Activated naive CD4-positive, alpha-beta T cell treated with anti-CD3 and anti-CD28 coated beads, Interleukin-2, amount 50 U/mL, for 72 hours (primary cell): ENCODE data around the gene PRKCQ. TPM values are rescaled to one million over a fixed set of nuclear protein-coding genes. Genes with fewer than 3 reads are reported as not detected.

Experiments used
- ATAC-seq, 2 donors: fragments of 150-1000 bp; cut with Tn5 transposase; 2 replicates each; pipeline ENCODE4 v1.10.0; 2021; ENCODE audit warnings: mild to moderate bottlenecking in 2 of 2, moderate library complexity in 2 of 2
- DNase-seq, 2 donors: peaks; one replicate each; pipeline ENCODE4 v3.0.0; 2021 to 2022; ENCODE audit warnings: low spot score in 2 of 2
- H3K27ac Mint-ChIP-seq, 2 donors: one replicate each; pipeline ENCODE4 v1.8.0; 2022; ENCODE audit warnings: mild to moderate bottlenecking in 2 of 2, mixed read lengths in 2 of 2
- H3K36me3 Mint-ChIP-seq, 2 donors: one replicate each; pipeline ENCODE4 v1.8.0; 2022; ENCODE audit warnings: mixed read lengths in 2 of 2
- H3K9me3 Mint-ChIP-seq, 2 donors: one replicate each; pipeline ENCODE4 v1.8.0; 2022; ENCODE audit warnings: mixed read lengths in 2 of 2
- total RNA-seq, 2 donors: library from RNA; stranded (reverse); gene quantifications; one replicate each; pipeline ENCODE4 v1.2.3, GENCODE V29; 2022

The PRKCQ gene
- total RNA-seq, 2 donors from 2014 or later, result 27.5 to 48.4 TPM

GRCh38 chr10:6499974-6500373 is 80.1 kb downstream of the PRKCQ start:
- Mint-ChIP-seq H3K9me3 (peaks cover 0 to 5% of the 10 kb centered on the region in 2 donors), H3K36me3 (peaks cover 30 to 60% of the 10 kb centered on the region in 2 donors), H3K27ac (no peak overlapping the region)
- ATAC-seq (no peak), DNase-seq (no peak)

GRCh38 chr10:6498771-6499170 is 81.3 kb downstream of the PRKCQ start:
- DNase-seq, result peak in 1 of 2 donors; percentile 31
- peak overlapping the region; percentile 37 to 84 for H3K27ac Mint-ChIP-seq
- peaks cover 30 to 53% of the 10 kb centered on the region in 2 donors for H3K36me3 Mint-ChIP-seq
- ATAC-seq, result peak; percentile 74 to 77
- H3K9me3 Mint-ChIP-seq, result no peaks in the 10 kb centered on the region

- ATAC-seq (no peak), DNase-seq (no peak)
- peaks cover 30 to 44% of the 10 kb centered on the region in 2 donors for H3K36me3 Mint-ChIP-seq
- H3K9me3 Mint-ChIP-seq, result no peaks in the 10 kb centered on the region
- no peak overlapping the region for H3K27ac Mint-ChIP-seq
Measured at GRCh38 chr10:6497620-6498019, 82.5 kb downstream of the PRKCQ start.

GRCh38 chr10:6494936-6495592 is 85.0 kb downstream of the PRKCQ start:
- peak; percentile 50 to 53 for ATAC-seq
- no peaks in the 10 kb centered on the region for H3K9me3 Mint-ChIP-seq
- peaks cover 26 to 47% of the 10 kb centered on the region in 2 donors for H3K36me3 Mint-ChIP-seq
- peak; percentile 28 to 63 for DNase-seq
- H3K27ac Mint-ChIP-seq, result no peak overlapping the region

GRCh38 chr10:6494442-6494819 is 85.6 kb downstream of the PRKCQ start:
- Mint-ChIP-seq H3K27ac (no peak overlapping the region), H3K9me3 (no peaks in the 10 kb centered on the region), H3K36me3 (peaks cover 26 to 53% of the 10 kb centered on the region in 2 donors)
- ATAC-seq (peak; percentile 11 to 50), DNase-seq (no peak)

- Mint-ChIP-seq H3K27ac (no peak overlapping the region), H3K36me3 (peaks cover 22 to 54% of the 10 kb centered on the region in 2 donors), H3K9me3 (no peaks in the 10 kb centered on the region)
- DNase-seq (no peak), ATAC-seq (peak; percentile 56 to 65)
Measured at GRCh38 chr10:6493521-6494441, 86.3 kb downstream of the PRKCQ start.

GRCh38 chr10:6492896-6493295 is 87.2 kb downstream of the PRKCQ start:
- no peak overlapping the region for H3K27ac Mint-ChIP-seq
- H3K36me3 Mint-ChIP-seq, result peaks cover 14 to 50% of the 10 kb centered on the region in 2 donors
- DNase-seq, result no peak
- no peak for ATAC-seq
- no peaks in the 10 kb centered on the region for H3K9me3 Mint-ChIP-seq

- DNase-seq, result no peak
- ATAC-seq, result peak; percentile 33 to 36
- Mint-ChIP-seq H3K36me3 (peaks cover 14 to 49% of the 10 kb centered on the region in 2 donors), H3K27ac (peak overlapping the region in 1 of 2 donors; percentile 50), H3K9me3 (no peaks in the 10 kb centered on the region)
Measured at GRCh38 chr10:6491841-6492609, 88.1 kb downstream of the PRKCQ start.

- Mint-ChIP-seq H3K36me3 (peaks cover 14 to 60% of the 10 kb centered on the region in 2 donors), H3K27ac (no peak overlapping the region), H3K9me3 (no peaks in the 10 kb centered on the region)
- no peak for ATAC-seq
- no peak for DNase-seq
Measured at GRCh38 chr10:6490614-6491013, 89.5 kb downstream of the PRKCQ start.

GRCh38 chr10:6487920-6488319 is 92.2 kb downstream of the PRKCQ start:
- Mint-ChIP-seq H3K27ac (no peak overlapping the region), H3K36me3 (peaks cover 31 to 87% of the 10 kb centered on the region in 2 donors), H3K9me3 (no peaks in the 10 kb centered on the region)
- ATAC-seq, result no peak
- DNase-seq, result no peak

GRCh38 chr10:6486309-6486708 is 93.8 kb downstream of the PRKCQ start:
- DNase-seq (no peak), ATAC-seq (no peak)
- Mint-ChIP-seq H3K36me3 (peaks cover 37 to 90% of the 10 kb centered on the region in 2 donors), H3K9me3 (no peaks in the 10 kb centered on the region), H3K27ac (peak overlapping the region; percentile 19 to 82)

GRCh38 chr10:6482737-6483357 is 97.2 kb downstream of the PRKCQ start:
- no peak for DNase-seq
- Mint-ChIP-seq H3K9me3 (no peaks in the 10 kb centered on the region), H3K36me3 (peaks cover 42 to 84% of the 10 kb centered on the region in 2 donors), H3K27ac (peak overlapping the region; percentile 1 to 16)
- ATAC-seq, result no peak

GRCh38 chr10:6478722-6479121 is 101.4 kb downstream of the PRKCQ start:
- DNase-seq (no peak), ATAC-seq (no peak)
- Mint-ChIP-seq H3K9me3 (no peaks in the 10 kb centered on the region), H3K36me3 (peaks cover 44 to 69% of the 10 kb centered on the region in 2 donors), H3K27ac (no peak overlapping the region)

GRCh38 chr10:6476989-6477388 is 103.1 kb downstream of the PRKCQ start:
- ATAC-seq, result no peak
- DNase-seq, result no peak
- peaks cover 27 to 54% of the 10 kb centered on the region in 2 donors for H3K36me3 Mint-ChIP-seq
- no peak overlapping the region for H3K27ac Mint-ChIP-seq
- H3K9me3 Mint-ChIP-seq, result no peaks in the 10 kb centered on the region

GRCh38 chr10:6474871-6475270 is 105.2 kb downstream of the PRKCQ start:
- DNase-seq (no peak), ATAC-seq (no peak)
- peaks cover 0 to 5% of the 10 kb centered on the region in 2 donors for H3K9me3 Mint-ChIP-seq
- H3K36me3 Mint-ChIP-seq, result peaks cover 43 to 64% of the 10 kb centered on the region in 2 donors
- H3K27ac Mint-ChIP-seq, result peak overlapping the region in 1 of 2 donors; percentile 38

- peak in 1 of 2 donors; percentile 24 for DNase-seq
- peaks cover 0 to 7% of the 10 kb centered on the region in 2 donors for H3K9me3 Mint-ChIP-seq
- peaks cover 41 to 69% of the 10 kb centered on the region in 2 donors for H3K36me3 Mint-ChIP-seq
- ATAC-seq, result peak; percentile 80 to 83
- peak overlapping the region; percentile 95 to 96 for H3K27ac Mint-ChIP-seq
Measured at GRCh38 chr10:6473901-6474370, 106.1 kb downstream of the PRKCQ start.
